ENCODE data around the gene TESK2. TPM values are rescaled to one million over a fixed set of nuclear protein-coding genes. Genes with fewer than 3 reads are reported as not detected.

Gene TESK2
- total RNA-seq, 1 experiment from 2014 or later = 1.4 TPM

DNA sequence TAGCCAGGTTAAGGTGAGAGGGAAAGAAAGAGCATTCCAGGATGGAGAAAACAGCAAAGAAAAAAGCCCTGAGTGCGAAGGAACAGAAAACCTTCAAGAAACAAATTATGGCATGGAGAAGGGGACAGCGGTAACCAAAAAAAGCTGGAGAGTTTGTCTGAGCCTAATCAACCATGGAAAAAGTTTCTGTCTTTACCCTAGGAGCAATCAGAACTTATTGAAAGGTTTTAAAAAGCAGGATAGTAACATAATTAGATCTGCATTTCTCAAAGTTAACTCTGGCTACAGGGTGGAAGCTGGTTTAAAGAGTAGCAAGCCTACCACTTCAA, 190.3 kb downstream of the TESK2 start:
- Mint-ChIP-seq H3K27ac (ENCODE audit: low read depth, unreplicated experiment) (no peak overlapping the region), H3K4me3 (ENCODE audit: unreplicated experiment) (no peak overlapping the region), H3K9me3 (ENCODE audit: unreplicated experiment) (no peaks in the 10 kb centered on the region), H3K36me3 (ENCODE audit: insufficient read depth, unreplicated experiment) (no peaks in the 10 kb centered on the region), H3K27me3 (ENCODE audit: insufficient read depth, unreplicated experiment) (no peaks in the 10 kb centered on the region), H3K4me1 (ENCODE audit: insufficient read depth, unreplicated experiment) (peaks cover 5% of the 10 kb centered on the region)
- ChIA-PET POLR2A (interaction anchor here (0.7 to 6.8 kb wide), 2 partner anchors 191 to 285 kb away, joined by 3 to 176 read pairs; partner anchors contain the start of genes HECTD3, TESK2 and UROD), CTCF (interaction anchor here (0.6 to 14.0 kb wide), 24 partner anchors 9 to 572 kb away, joined by 3 to 437 read pairs (median 4); partner anchors contain the start of genes HECTD3, MUTYH, TOE1 and UROD)
- intact Hi-C loops (cut with micrococcal nuclease) = loop anchor here (1.0 to 5.0 kb wide), 5 partner anchors 282 to 568 kb away; partner anchors contain the start of gene RNU5D-1
- TF ChIP-seq, protein P1, sequence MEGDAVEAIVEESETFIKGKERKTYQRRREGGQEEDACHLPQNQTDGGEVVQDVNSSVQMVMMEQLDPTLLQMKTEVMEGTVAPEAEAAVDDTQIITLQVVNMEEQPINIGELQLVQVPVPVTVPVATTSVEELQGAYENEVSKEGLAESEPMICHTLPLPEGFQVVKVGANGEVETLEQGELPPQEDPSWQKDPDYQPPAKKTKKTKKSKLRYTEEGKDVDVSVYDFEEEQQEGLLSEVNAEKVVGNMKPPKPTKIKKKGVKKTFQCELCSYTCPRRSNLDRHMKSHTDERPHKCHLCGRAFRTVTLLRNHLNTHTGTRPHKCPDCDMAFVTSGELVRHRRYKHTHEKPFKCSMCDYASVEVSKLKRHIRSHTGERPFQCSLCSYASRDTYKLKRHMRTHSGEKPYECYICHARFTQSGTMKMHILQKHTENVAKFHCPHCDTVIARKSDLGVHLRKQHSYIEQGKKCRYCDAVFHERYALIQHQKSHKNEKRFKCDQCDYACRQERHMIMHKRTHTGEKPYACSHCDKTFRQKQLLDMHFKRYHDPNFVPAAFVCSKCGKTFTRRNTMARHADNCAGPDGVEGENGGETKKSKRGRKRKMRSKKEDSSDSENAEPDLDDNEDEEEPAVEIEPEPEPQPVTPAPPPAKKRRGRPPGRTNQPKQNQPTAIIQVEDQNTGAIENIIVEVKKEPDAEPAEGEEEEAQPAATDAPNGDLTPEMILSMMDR (IDR thresholded peaks at IDR 0.05; ENCODE audit: unreplicated experiment) = no peak
- DNase-seq (ENCODE audit: unreplicated experiment) = no peak
- TSS peak; percentile 19 for BruUV-seq (replicated peaks)

DNA sequence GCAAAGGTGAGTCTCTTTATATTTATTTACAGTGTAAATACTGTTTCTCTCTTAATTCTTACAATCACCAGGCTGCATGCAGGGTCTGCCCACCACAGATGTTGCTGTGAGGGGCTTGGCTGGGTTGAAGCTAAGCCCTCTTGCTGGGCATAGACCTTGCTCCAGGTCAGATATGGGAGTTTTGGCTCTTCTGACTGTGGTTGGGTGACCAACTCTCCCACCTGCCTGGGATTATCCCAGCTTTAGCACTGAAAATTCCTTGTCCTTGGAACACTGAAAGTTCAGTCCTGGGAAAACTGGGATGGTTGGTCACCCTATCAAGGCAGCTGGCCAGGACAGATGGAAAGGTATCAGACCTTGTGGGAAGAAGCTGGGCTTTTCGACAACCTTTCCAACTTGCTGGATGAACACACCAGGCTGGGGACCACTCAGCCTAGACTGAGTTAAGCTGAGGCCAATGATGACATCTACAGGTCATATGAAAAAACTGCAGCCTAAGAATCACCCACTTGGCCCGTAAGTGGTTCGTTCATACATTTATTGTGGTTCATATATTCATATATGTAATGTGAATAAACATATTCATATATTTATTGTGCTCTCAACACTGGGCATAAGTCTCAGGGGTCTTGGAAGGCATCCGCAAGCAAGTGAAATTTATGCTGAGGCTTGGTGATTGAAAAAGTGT, 190.8 kb downstream of the TESK2 start:
- Mint-ChIP-seq H3K4me1 (ENCODE audit: insufficient read depth, unreplicated experiment) (peaks cover 5% of the 10 kb centered on the region), H3K27ac (ENCODE audit: low read depth, unreplicated experiment) (no peak overlapping the region), H3K27me3 (ENCODE audit: insufficient read depth, unreplicated experiment) (no peaks in the 10 kb centered on the region), H3K9me3 (ENCODE audit: unreplicated experiment) (no peaks in the 10 kb centered on the region), H3K36me3 (ENCODE audit: insufficient read depth, unreplicated experiment) (no peaks in the 10 kb centered on the region), H3K4me3 (ENCODE audit: unreplicated experiment) (no peak overlapping the region)
- intact Hi-C loops (cut with micrococcal nuclease) = loop anchor here (1.0 to 5.0 kb wide), 5 partner anchors 282 to 568 kb away; partner anchors contain the start of gene RNU5D-1
- CTCF ChIA-PET = interaction anchor here (0.6 to 14.0 kb wide), 32 partner anchors 9 to 571 kb away, joined by 3 to 437 read pairs (median 4); partner anchors contain the start of genes HECTD3, MUTYH, TOE1 and UROD
- no TSS peak for BruUV-seq (replicated peaks)
- DNase-seq (ENCODE audit: unreplicated experiment) = peak; percentile 81
- POLR2A ChIA-PET = interaction anchor here (0.7 to 6.8 kb wide), 2 partner anchors 191 to 285 kb away, joined by 3 to 176 read pairs; partner anchors contain the start of genes HECTD3, TESK2 and UROD
- TF ChIP-seq, protein P1 (IDR thresholded peaks at IDR 0.05; ENCODE audit: unreplicated experiment) = peak; percentile 71

DNA sequence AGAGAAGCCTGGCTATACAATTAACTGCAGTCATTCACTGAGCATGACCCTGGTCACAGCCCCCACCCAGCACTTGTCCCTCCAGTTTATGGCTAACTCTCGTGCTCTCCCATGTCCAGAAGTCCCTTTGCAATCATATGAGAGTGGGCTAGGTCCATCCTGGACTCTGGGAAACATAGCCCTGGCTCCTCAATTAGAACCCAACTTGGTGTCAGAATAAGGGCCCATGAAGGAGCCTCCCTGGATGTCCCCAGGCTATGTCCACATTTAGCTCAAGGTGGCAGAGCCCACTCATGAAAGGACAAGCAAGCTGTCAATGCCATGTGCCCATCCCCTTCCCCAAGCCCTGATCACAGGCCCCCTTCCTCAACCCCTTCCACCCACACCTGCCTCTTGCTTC, 191.7 kb downstream of the TESK2 start:
- Mint-ChIP-seq H3K4me3 (ENCODE audit: unreplicated experiment) (no peak overlapping the region), H3K36me3 (ENCODE audit: insufficient read depth, unreplicated experiment) (no peaks in the 10 kb centered on the region), H3K9me3 (ENCODE audit: unreplicated experiment) (no peaks in the 10 kb centered on the region), H3K27ac (ENCODE audit: low read depth, unreplicated experiment) (no peak overlapping the region), H3K4me1 (ENCODE audit: insufficient read depth, unreplicated experiment) (no peaks in the 10 kb centered on the region), H3K27me3 (ENCODE audit: insufficient read depth, unreplicated experiment) (no peaks in the 10 kb centered on the region)
- POLR2A ChIA-PET = interaction anchor here (6.8 kb wide), 1 partner anchor 284 kb away, joined by 176 read pairs; the partner anchor contains the start of genes HECTD3 and UROD
- CTCF ChIA-PET = interaction anchor here (0.5 to 14.0 kb wide), 21 partner anchors 8 to 570 kb away, joined by 3 to 437 read pairs (median 6); partner anchors contain the start of genes HECTD3, MUTYH, TOE1 and UROD
- TF ChIP-seq, protein P1 (IDR thresholded peaks at IDR 0.05; ENCODE audit: unreplicated experiment) = no peak
- BruUV-seq (replicated peaks) = no TSS peak
- intact Hi-C loops (cut with micrococcal nuclease) = no loop called here
- no peak for DNase-seq (ENCODE audit: unreplicated experiment)

DNA sequence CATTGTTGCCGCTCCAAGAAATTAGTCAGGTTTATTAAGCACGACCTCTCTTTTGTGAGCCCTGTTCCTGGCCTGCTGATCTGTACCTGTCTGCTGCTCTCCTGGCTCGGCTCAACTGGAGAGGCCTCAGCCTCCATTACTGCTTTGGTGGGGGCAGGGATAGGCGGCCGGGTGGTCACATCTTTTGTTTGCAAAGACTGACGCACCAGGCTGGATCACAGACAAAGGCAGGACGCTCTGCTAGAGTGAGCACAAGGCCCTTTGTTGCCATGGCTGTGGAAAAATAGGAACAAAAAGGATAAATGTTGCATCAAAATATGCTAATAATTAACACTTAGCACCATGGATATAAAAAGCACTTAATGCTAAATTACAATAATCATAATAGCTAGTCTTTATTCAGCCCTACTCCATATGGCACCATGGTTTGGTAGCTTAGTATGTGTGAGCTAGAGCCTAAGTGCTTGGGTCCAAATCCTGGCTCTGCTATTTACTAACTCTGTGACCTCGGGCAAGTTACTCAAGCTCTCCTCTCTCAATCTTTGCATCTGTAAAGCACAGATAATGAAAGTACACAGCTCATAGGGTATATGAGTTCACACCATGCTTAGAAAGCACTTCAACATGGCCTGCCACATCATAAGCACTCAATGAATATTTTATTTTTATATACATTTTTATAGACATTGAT, 193.2 kb downstream of the TESK2 start:
- no peaks in the 10 kb centered on the region for H3K4me1 Mint-ChIP-seq (ENCODE audit: insufficient read depth, unreplicated experiment)
- H3K27ac Mint-ChIP-seq (ENCODE audit: low read depth, unreplicated experiment) = no peak overlapping the region
- ChIA-PET CTCF (interaction anchor here (0.6 to 14.0 kb wide), 5 partner anchors 51 to 505 kb away, joined by 3 to 437 read pairs (median 3); partner anchors contain the start of genes HECTD3 and UROD), POLR2A (interaction anchor here (0.5 to 6.8 kb wide), 4 partner anchors 10 to 568 kb away, joined by 3 to 176 read pairs (median 3); partner anchors contain the start of genes HECTD3 and UROD)
- BruUV-seq (replicated peaks) = no TSS peak
- TF ChIP-seq, protein P1 (IDR thresholded peaks at IDR 0.05; ENCODE audit: unreplicated experiment) = no peak
- H3K27me3 Mint-ChIP-seq (ENCODE audit: insufficient read depth, unreplicated experiment) = no peaks in the 10 kb centered on the region
- no peaks in the 10 kb centered on the region for H3K9me3 Mint-ChIP-seq (ENCODE audit: unreplicated experiment)
- H3K36me3 Mint-ChIP-seq (ENCODE audit: insufficient read depth, unreplicated experiment) = no peaks in the 10 kb centered on the region
- no peak overlapping the region for H3K4me3 Mint-ChIP-seq (ENCODE audit: unreplicated experiment)
- DNase-seq (ENCODE audit: unreplicated experiment) = no peak
- intact Hi-C loops (cut with micrococcal nuclease) = no loop called here
